Chondrocyte (in vitro differentiated cells): ENCODE data around the gene MYZAP. TPM values are rescaled to one million over a fixed set of nuclear protein-coding genes. Genes with fewer than 3 reads are reported as not detected.

Experiments
- DNase-seq: peaks from one replicate; pipeline ENCODE4 v3.0.0; 2021; ENCODE audit warnings: mixed read lengths, low spot score
- H3K27ac Mint-ChIP-seq: one replicate; pipeline ENCODE4 v1.8.0; 2021; ENCODE audit warnings: mild to moderate bottlenecking, moderate library complexity, mixed read lengths; ENCODE audit not compliant: unreplicated experiment
- H3K27me3 Mint-ChIP-seq: 2 replicates; pipeline ENCODE4 v1.8.0; 2021; ENCODE audit warnings: low read depth, mixed read lengths
- H3K36me3 Mint-ChIP-seq: 2 replicates; pipeline ENCODE4 v1.8.0; 2021; ENCODE audit warnings: low read depth, mixed read lengths
- H3K4me1 Mint-ChIP-seq: 2 replicates; pipeline ENCODE4 v1.8.0; 2021; ENCODE audit warnings: low read depth, mild to moderate bottlenecking, mixed read lengths
- H3K4me3 Mint-ChIP-seq: one replicate; pipeline ENCODE4 v1.8.0; 2021; ENCODE audit warnings: mild to moderate bottlenecking, moderate library complexity, mixed read lengths; ENCODE audit not compliant: unreplicated experiment
- H3K9me3 Mint-ChIP-seq: 2 replicates; pipeline ENCODE4 v1.8.0; 2021; ENCODE audit warnings: low read depth, mixed read lengths
- total RNA-seq: library from RNA; stranded (reverse); gene quantifications from 3 replicates; pipeline ENCODE4 v1.2.1, GENCODE V29; 2021
- TF ChIP-seq, protein P1 (sequence below): fragments of 200-600 bp; sonication (generic); IDR thresholded peaks from 2 replicates; pipeline ENCODE4 v1.5.0; 2021; ENCODE audit warnings: antibody characterized with exemption, mild to moderate bottlenecking, moderate library complexity

Gene MYZAP
- total RNA-seq, 1 donor from 2014 or later: 0.17 TPM

- TF ChIP-seq, protein P1, sequence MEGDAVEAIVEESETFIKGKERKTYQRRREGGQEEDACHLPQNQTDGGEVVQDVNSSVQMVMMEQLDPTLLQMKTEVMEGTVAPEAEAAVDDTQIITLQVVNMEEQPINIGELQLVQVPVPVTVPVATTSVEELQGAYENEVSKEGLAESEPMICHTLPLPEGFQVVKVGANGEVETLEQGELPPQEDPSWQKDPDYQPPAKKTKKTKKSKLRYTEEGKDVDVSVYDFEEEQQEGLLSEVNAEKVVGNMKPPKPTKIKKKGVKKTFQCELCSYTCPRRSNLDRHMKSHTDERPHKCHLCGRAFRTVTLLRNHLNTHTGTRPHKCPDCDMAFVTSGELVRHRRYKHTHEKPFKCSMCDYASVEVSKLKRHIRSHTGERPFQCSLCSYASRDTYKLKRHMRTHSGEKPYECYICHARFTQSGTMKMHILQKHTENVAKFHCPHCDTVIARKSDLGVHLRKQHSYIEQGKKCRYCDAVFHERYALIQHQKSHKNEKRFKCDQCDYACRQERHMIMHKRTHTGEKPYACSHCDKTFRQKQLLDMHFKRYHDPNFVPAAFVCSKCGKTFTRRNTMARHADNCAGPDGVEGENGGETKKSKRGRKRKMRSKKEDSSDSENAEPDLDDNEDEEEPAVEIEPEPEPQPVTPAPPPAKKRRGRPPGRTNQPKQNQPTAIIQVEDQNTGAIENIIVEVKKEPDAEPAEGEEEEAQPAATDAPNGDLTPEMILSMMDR: no peak
- Mint-ChIP-seq H3K4me1 (peaks cover 26% of the 10 kb centered on the region), H3K9me3 (peaks cover under 1% of the 10 kb centered on the region), H3K4me3 (no peak overlapping the region), H3K36me3 (no peaks in the 10 kb centered on the region), H3K27ac (no peak overlapping the region), H3K27me3 (no peaks in the 10 kb centered on the region)
- no peak for DNase-seq
These were observed 139.9 kb downstream of the MYZAP start for GRCh38 chr15:57731530-57732103.

DNA sequence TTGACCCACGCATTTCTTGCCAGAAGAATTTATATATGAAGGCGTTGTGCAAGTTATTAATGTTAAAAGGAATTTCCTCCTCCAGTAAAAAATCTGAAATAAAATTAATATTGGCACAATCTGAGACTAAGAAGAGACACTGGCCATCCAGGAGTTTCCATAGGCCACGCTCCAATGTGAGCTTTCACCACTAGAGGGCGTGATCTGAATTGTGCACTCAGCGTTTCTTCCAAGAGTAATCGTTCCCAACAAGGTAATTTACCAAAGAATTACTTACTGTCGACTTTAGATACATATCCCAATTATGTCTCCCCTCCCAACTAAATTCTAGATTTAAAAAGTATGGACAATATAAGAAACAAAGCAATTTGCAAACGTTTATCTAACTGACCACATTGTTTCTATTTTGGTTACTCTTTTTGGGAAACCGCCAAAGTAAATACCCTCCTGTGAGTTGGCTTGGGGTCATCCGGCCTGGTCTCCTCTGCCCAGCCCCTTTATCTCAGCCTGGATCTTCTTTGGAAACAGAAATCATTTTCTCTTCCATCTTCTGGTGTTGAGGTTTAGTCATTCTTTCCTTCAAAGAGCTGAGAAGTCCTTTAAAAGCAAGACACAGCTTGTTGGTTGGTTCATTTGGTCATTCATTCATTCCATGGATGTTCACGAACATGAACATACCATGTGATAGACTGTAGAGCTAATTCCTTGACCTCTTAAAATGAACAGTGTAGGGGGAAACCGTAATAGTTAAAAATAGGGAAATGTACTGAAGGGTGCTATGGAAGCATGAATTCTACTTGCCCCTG, 141.0 kb downstream of the MYZAP start:
- Mint-ChIP-seq H3K27me3 (no peaks in the 10 kb centered on the region), H3K9me3 (peaks cover 9% of the 10 kb centered on the region), H3K4me3 (no peak overlapping the region), H3K27ac (no peak overlapping the region), H3K36me3 (no peaks in the 10 kb centered on the region), H3K4me1 (peaks cover 15% of the 10 kb centered on the region)
- TF ChIP-seq, protein P1: peak; percentile 91
- DNase-seq: no peak

GRCh38 chr15:57734860-57735259, 143.2 kb downstream of the MYZAP start:
- peaks cover 15% of the 10 kb centered on the region for H3K4me1 Mint-ChIP-seq

More at GRCh38 chr15:57734860-57735259, 143.2 kb downstream of the MYZAP start:
- TF ChIP-seq, protein P1: no peak
- H3K4me3 Mint-ChIP-seq: no peak overlapping the region
- H3K27me3 Mint-ChIP-seq: no peaks in the 10 kb centered on the region
- no peaks in the 10 kb centered on the region for H3K36me3 Mint-ChIP-seq
- DNase-seq: no peak
- H3K27ac Mint-ChIP-seq: no peak overlapping the region
- H3K9me3 Mint-ChIP-seq: peaks cover 9% of the 10 kb centered on the region

Other genes starting within 250 kb of the MYZAP start
- 4.6 to 7.2 TPM (median 7.1 TPM) in 3 replicates for gene CGNL1, start 215.4 kb upstream of the MYZAP start, total RNA-seq
- gene POLR2M, start 114.8 kb downstream of the MYZAP start, total RNA-seq: 72.1 to 94.2 TPM (median 88.3 TPM) in 3 replicates